HG02885 (cell line): ENCODE data around the gene MGST2.

Source experiments
- ATAC-seq: cut with Tn5 transposase; IDR thresholded peaks from one replicate; pipeline ENCODE4 v1.9.1; 2021; ENCODE audit warnings: mild to moderate bottlenecking; ENCODE audit not compliant: unreplicated experiment, poor library complexity

Gene MGST2

DNA sequence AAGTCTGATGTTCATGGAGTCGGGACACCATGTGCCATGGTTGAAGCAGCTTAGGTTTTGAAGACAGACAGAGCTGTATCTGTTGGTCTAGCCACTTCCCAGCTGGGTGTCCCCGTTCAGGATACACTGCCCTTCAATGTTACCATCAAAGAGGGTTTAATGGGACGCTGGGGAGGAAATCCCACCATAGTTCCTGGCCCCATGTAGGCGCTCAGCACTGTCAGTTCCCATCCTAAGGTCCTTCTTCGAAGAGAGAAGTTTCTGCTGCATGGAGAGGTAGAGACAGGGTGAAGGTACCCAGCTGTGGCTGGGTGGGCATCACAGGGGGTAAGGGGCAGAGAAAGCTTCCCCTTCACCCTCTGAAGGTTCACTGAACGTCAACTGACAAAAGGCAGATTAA is 3.7 kb downstream of the MGST2 start:
- no peak for ATAC-seq

DNA sequence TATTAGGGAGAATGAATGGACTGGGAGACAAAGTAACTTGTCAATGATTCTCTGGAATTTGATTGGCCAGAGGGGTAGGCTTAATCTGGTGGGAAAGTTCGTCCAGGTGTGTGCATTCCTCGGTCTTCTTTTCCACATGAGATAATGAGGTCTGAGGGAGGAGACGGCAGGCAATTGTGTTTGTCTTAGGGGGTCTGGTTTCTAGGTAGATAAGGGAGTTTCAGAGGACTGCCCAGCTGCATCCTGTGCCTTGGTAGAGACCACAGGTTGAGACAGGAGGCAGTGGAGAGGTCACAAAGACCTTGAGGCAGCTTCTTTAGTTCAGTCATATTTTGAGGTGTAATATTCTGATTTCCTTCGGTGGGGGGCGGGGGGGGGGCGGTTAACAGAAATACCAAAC is 4.3 kb downstream of the MGST2 start:
- no peak for ATAC-seq

DNA sequence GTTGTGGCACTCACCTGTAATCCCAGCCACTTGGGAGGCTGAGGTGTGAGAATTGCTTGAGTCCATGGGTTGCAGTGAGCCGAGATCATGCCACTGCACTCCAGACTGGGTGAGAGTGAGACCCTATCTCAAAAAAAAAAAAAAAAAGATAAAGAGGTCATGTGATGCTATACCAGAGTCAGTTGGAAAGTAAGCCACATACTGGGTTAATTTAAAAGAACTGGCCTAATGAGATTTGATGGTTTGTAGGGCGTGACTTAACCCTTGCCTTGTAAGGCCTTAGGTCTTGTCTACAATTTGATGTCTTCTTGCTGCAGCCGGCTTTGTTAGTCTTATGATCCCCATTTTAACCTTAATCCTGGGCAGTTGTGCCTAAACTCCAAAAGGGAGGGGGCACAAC is 5.2 kb downstream of the MGST2 start:
- no peak for ATAC-seq

DNA sequence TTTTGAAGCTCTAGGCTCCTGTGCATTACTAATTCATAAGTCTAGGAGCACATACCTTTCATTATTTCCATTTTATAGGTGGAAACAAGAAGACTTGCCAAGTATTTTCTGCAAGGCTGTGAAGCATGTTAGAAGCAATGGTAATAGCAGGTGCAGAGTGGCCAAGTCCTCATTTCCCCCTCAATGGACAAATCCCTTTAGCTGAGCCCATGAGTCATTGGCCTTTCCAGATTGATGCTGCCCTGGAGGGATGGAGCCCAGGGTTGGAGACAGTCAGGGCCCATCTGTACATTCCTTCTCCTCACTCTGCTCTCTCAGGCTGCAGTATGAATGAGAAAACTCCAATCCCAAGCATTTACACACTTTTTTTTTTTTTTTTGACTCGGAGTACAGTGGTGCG is 6.6 kb downstream of the MGST2 start:
- ATAC-seq: no peak

DNA sequence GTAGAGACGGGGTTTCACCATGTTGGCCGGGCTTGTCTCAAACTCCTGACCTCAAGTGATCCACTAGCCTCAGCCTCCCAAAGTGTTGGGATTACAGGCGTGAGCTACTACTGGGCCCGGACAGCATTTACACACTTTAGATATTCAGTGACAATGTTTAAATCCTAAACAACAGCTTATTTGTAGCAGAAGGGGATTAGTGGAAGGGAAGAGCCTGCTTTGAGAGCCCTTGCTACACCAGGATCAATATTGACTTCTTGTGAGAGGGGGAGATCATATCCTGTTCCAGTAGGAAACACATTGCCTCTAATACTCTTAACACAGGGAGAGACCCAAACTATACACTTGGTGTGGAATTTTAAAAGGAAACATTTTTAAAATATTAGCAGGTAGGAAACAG is 7.1 kb downstream of the MGST2 start:
- no peak for ATAC-seq

DNA sequence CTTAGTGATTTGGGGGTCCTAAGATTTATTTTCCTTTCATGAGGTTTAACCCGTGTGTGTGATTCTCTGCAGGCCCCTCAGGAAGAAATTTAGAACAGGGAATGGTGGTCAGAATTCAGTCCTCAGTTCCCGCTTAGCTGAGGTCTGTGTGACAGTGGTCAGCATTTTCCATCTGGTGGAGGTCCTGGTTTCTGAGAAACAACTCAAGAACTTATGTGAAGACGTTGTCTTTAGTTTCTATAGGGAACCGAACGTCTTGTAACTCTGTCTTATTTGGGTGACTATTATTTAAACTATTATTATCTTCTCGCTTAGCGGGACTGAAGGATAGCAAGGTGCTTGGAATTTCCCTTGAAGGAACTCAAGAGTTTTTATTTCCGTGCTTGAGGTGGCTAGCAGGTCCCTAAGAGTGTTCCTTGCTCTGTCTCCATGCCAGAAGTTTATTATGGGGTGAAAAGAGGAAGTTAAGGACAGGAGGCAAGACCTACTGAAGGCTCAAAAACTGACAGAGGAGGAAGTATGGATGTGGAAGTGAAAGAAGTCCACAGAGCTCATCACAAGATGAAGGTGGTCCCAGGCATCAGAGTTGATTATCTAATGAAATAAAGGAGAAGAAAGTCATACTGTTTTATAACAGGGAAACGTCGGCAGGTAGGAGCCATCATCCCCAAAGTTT is 9.4 kb downstream of the MGST2 start:
- ATAC-seq: peak; percentile 50

DNA sequence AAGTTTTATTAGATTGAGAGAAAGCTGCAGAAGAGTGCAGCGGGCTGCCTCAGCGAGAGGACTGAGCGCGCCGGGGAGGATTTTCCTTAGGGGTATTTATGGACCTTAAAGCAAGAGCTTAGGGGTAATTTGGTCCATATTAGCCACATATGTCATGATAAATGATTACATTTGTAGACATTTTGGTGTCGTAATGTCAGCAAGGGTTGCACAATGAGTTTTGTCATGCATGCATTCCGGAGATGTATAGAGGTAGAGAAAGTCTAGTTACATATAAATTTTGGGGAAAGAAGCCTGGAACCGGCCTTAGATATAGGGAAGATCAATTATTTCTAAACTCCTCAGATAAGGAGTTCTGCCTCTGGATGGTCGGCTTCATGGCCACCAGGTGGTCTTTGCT is 10.0 kb downstream of the MGST2 start:
- no peak for ATAC-seq

DNA sequence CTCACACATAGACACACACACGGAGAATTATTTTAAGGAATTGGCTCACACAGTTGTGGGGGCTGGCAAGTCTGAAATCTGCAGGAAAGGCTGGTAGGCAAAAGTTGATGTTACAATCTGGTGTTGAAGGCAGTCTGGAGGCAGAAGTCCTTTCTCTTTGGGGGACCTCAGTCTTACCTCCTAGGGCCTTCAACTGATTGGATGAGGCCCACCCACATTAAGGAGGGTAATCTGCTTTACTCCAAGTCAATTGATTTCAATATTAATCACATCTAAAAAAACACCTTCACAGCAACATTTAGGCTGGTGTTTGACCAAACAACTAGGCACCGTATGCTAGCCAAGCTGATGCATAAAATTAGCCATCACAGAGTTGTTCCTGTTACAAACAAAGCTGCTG is 10.7 kb downstream of the MGST2 start:
- no peak for ATAC-seq

DNA sequence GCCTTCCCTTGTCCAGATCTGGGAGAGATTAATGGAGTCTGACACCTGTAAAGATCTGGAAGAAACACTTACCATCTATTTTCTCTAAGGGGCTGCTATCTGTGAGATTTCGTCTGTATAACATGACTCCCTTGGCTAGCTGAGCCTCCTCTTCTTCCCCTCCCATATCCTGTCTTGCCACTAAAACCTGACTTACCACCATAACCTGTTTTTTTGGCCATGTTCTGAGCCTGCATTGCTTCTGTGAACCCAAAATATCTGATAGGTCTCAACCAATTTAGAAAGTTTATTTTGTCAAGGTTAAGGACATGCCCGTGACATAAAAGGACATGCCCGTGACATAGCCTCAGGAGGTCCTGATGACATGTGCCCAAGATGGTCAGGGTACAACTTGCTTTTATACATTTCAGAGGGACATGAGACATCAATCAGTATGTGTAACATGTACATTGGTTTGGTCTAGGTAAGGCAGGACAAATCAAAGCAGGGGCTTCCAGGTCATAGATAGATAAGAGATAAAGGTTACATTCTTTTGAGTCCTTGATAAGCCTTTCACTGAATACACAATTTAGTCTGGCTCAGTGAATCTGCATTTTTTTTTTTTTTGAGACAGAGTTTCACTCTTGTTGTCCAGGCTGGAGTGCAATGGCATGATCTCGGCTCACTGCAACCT is 11.4 kb downstream of the MGST2 start:
- no peak for ATAC-seq

DNA sequence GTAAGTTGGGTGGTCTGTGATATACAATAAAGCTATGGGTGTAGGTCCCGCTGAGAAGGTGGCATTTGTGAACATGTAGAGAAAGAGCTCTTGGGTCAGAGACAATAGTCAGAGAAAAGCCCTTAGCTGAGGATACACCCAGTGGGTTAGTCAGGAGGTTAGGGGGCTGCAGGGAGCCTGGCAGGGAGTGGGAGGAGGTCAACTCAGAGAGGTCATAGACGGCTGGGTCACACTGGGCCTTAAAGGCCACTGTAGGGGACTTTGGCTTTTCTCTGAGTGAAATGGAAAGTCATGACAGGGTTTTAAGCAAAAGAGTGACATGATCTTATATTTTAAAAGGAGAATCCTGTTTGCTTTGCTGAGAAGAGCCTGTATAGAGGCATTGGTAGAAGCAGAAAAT is 16.7 kb downstream of the MGST2 start:
- ATAC-seq: no peak

DNA sequence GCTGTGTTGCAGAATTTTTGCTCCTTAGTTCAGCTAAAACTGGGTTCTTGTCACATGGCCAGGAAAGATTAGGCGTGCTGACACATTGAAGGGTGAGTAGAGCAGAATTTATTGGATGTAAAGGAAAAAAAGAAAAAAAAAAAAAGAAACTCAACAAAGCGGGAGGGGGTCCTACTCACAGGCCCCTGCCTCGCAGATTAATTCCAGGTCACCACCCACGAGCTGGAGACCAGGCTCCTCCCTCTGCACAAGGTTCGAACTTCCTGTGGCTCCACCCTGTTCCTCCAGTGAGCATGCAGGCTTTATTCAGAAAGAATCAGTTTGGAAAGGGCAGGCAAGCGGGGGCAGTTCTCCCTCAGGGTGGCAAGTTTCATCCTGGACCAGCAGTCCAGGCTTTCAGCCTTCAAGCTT is 17.1 kb downstream of the MGST2 start:
- no peak for ATAC-seq

DNA sequence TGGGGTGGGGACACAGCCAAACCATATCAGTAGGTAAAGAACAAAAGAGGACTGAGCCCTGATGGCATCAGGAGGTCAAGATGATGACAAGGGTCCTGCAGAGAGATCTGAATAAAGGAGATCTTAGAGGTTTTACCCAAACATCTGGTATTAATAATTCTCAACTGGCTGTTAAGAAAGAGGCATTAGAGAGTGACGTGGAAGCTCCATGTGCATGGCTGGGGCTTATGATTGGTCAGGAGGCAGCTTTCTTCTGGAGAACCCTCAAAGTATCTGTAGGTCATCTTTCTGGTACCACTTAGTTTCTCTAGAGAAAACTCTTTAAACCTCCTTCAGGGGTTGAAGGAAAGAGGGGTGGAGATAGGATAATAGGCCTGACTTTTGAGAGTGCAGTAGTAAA is 18.7 kb downstream of the MGST2 start:
- ATAC-seq: no peak

DNA sequence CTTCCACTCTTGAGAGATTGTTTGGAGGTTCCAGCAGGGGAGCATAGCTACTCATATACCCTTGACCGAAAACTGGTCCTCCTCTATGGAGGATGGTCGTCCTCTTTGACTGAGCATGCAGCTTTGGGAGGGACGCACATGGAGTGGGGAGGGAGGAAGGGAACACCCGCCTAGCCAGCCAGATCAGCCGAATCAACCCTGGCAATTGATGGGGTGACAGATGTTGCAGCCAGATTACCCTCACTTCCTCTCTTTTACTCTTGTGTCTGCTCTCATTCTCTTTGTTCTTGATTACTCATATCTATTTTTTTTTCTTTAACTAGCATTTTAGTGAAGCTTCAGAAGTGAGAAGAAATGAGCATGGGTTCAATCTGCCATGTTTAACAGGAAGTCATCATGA is 19.6 kb downstream of the MGST2 start:
- no peak for ATAC-seq

DNA sequence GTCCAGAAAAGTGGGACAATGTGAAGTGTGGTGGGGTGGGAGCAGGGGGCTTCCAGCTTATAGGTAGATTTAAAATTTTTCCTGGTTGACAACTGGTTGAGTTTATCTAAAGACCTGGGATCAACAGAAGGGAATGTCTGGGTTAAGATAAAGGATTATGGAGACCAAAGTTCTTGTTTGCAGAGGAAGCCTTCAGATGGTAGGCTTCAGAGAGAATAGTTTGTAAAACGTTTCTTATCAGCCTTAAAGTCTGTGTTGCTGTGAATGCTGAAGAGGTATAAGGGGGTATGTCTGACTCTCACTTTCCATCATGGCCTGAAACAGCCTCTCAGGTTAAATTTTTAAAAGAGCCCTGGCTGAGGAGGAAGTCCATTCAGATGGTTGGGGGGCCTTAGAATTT is 20.5 kb downstream of the MGST2 start:
- no peak for ATAC-seq

DNA sequence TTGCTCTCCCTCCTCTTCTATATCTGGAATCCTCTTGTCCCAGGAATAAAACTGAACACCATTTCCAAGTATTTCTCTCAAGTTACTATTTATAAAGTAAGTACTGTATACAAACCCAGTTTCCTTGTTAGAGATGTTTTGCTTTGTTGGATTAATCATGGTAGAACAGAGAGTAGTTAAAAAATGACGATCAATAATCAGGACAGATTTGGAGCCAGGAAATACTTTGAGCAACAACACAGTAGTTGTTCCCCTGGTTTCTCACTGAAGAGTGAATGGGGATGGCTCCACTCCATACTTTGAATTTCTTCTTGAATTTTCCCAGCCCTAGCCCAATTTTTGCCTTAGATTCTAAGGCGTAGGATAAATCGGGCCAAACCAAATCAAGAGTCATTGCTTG is 21.4 kb downstream of the MGST2 start:
- no peak for ATAC-seq

DNA sequence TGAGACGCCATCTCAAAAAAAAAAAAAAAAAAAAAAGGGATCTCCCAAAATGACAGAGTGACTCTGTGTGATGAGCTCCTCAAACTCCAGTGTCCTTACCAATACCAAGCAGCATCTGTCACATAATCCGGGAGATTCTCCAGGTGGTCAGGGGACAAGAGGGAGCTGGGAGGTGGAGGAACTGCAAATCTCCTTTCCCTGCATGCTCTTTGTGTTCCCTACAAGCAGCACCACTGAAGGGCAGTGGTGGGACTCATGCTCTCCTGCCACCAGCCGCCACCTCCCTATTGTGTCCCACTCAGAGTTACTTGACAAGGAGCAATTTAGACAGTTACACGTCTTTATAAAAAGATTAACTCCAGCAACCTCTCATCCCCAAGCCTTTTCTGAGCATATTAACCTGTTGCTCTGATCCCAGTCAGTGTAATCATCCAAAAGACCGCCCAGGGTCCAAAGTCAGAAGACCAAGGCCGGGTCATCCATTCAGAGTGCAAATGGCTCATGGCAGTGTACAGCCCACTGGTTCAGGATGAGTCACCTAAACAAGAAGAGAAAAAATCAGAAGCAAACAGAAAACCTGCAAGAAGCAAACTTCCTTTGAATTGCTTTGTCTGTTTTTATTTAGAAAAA is 23.6 kb downstream of the MGST2 start:
- ATAC-seq: no peak

DNA sequence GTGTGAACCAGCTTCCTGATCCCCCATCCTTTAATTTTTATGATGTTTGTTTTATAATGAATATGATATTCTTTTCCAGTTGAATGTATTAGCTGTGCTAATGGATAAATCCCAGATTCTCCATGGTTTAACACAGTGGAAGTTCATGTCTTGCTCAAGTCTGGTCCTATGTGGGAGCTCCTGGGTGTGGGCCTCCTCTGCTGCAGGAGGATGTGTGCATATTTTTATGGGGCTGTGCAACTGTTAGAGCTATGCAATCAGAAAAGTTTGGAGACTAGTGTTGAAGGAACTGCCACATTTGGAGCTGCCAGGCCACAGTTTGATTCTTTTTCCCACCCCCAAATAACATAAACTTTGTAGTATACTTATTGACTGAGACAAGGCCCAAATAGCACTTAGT is 24.8 kb downstream of the MGST2 start:
- ATAC-seq: no peak

DNA sequence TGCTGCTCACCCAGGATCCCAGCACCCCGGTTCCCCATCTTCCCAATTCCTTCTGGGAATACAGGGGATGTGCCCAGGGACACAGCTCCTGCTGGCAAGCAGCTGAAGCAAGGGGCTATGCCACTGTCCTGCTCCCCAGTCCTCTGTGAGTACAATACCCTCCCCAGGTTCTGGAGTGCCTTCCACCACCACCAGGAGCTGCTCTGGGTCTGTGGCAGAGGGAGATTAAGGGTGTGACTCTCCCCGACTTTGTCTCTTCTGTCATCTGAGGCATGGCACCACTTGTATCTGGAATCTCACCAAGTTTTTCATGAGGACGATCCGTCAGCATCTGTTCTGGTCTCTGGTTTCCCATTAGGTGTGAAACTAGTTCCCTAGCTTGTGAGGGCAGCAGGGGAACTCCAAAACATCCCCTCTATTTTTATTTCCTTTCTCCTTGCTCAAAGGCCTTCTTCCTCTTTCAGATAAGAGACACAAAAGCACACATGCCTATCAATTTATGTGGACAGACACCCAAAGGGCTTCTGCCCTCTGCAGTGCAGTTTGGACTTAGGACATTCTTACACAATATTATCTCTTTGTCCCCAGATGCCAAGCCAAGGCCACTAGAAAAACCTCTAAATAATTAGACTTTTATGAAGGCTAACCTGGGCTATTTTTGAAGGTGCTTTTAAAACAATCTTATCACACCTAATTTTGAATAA is 26.8 kb downstream of the MGST2 start:
- ATAC-seq: no peak

DNA sequence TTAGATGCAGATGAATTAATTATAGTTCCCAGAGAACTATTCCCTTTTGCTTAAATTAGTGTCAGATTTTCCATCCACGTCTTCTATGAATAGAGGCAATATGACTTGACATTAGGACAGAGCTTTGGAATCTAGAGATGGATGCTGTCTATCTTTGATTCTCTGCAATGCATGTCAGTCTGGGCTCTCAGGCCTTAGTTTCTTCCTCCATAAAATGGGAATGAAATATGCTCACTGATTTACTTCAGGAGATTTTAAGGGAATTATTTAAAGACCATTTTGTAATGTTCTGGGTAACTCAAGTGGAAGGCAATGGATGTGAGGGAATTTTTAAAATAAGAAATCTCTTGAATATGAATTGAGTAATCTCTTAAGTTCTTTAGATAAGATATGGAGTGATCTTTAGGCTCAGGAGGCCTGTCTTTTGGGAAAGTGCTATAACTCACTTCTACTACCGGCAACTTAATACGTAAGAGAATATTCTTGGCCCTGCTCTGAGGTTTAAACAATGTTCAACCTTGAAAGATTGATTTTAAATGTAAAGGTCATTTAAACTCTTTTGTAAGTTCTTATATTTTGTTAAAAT is 29.0 kb downstream of the MGST2 start:
- ATAC-seq: no peak

DNA sequence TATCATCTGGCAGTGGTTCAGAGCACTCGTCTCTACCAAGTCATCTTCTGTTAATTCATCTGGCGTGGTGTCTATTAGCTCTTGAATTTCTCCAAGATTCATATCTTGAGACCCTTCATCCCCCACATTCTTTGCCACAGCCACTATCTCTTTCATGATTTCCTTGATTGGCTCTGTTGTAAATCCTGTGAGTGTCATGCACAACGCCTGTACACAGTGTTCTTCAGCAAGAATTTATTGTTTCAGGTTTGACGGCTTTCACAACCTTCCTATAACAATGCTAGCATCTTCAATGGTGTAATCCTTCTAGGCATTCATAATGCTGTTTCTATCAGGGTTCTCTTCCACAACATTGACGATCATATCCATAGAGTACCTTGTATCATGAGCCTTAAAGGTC is 30.9 kb downstream of the MGST2 start:
- no peak for ATAC-seq
